ENCODE data around the gene KLHL40.

KLHL40 gene

GRCh38 chr3:42703695-42704025 is 18.3 kb downstream of the KLHL40 start:
- Histone ChIP-seq H3K9ac (ENCODE audit: low read length) (no peak overlapping the region), H3K9me3 (ENCODE audit: control insufficient read depth, low read length) (no peaks in the 10 kb centered on the region), H3K4me3 (ENCODE audit: low read length) (no peak overlapping the region), H3K27me3 (replicated peaks; ENCODE audit: control insufficient read depth, insufficient read depth, low read length) (peaks cover 40% of the 10 kb centered on the region), H3K36me3 (ENCODE audit: control insufficient read depth, insufficient read depth, low read length, severe bottlenecking) (no peaks in the 10 kb centered on the region), H3K4me1 (ENCODE audit: control insufficient read depth, insufficient read depth, low read length) (no peaks in the 10 kb centered on the region)
- DNase-seq (ENCODE audit: low read depth), result no peak

GRCh38 chr3:42704136-42704841 is 19.0 kb downstream of the KLHL40 start:
- no peaks in the 10 kb centered on the region for H3K9me3 ChIP-seq (ENCODE audit: control insufficient read depth, low read length)
- no peak overlapping the region for H3K4me3 ChIP-seq (ENCODE audit: low read length)
- no peak overlapping the region for H3K9ac ChIP-seq (ENCODE audit: low read length)
- no peaks in the 10 kb centered on the region for H3K36me3 ChIP-seq (ENCODE audit: control insufficient read depth, insufficient read depth, low read length, severe bottlenecking)
- peaks cover 40% of the 10 kb centered on the region for H3K27me3 ChIP-seq (replicated peaks; ENCODE audit: control insufficient read depth, insufficient read depth, low read length)
- DNase-seq (ENCODE audit: low read depth), result no peak
- H3K4me1 ChIP-seq (ENCODE audit: control insufficient read depth, insufficient read depth, low read length), result no peaks in the 10 kb centered on the region

GRCh38 chr3:42705058-42705767 is 19.9 kb downstream of the KLHL40 start:
- no peaks in the 10 kb centered on the region for H3K36me3 ChIP-seq (ENCODE audit: control insufficient read depth, insufficient read depth, low read length, severe bottlenecking)
- H3K9me3 ChIP-seq (ENCODE audit: control insufficient read depth, low read length), result no peaks in the 10 kb centered on the region
- peaks cover 37% of the 10 kb centered on the region for H3K27me3 ChIP-seq (replicated peaks; ENCODE audit: control insufficient read depth, insufficient read depth, low read length)
- no peak overlapping the region for H3K9ac ChIP-seq (ENCODE audit: low read length)
- H3K4me3 ChIP-seq (ENCODE audit: low read length), result no peak overlapping the region
- no peak for DNase-seq (ENCODE audit: low read depth)
- no peaks in the 10 kb centered on the region for H3K4me1 ChIP-seq (ENCODE audit: control insufficient read depth, insufficient read depth, low read length)

DNA sequence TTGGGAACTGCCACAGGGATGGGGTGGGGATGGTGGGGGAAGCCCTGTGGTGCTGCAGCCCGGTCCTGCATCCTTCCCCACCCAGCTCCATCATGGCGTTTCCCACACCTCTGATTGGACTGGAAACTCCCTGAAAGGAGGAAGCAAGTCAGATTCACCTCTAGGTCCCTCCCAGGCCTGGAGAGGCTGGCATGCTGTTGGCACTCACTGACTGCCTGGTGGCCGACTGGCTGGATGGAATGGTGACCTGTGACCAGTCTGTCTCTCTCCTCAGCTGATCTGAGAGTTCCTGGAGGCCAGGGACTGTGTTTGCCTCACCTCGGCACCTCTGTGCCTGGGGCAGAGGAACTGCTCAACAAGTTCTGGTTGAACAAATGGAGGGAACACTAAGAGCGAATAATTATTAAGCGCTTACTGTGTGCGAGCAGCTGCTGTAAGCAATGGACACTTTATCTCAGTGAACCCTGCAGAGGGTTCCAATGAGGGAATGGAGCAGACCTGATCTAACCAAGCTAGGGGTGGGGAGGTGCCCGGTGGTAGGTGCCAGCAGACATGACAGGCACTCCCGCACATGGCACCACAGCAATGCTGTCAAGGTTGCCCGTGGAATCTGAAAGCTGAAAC is 20.7 kb downstream of the KLHL40 start:
- Histone ChIP-seq H3K4me3 (ENCODE audit: low read length) (no peak overlapping the region), H3K4me1 (ENCODE audit: control insufficient read depth, insufficient read depth, low read length) (no peaks in the 10 kb centered on the region), H3K36me3 (ENCODE audit: control insufficient read depth, insufficient read depth, low read length, severe bottlenecking) (no peaks in the 10 kb centered on the region), H3K9me3 (ENCODE audit: control insufficient read depth, low read length) (no peaks in the 10 kb centered on the region), H3K27me3 (replicated peaks; ENCODE audit: control insufficient read depth, insufficient read depth, low read length) (peaks cover 37% of the 10 kb centered on the region), H3K9ac (ENCODE audit: low read length) (no peak overlapping the region)
- no peak for DNase-seq (ENCODE audit: low read depth)

GRCh38 chr3:42706721-42707619 is 21.6 kb downstream of the KLHL40 start:
- DNase-seq (ENCODE audit: low read depth), result no peak

GRCh38 chr3:42707620-42708355 is 22.5 kb downstream of the KLHL40 start:
- H3K36me3 ChIP-seq (ENCODE audit: control insufficient read depth, insufficient read depth, low read length, severe bottlenecking), result no peaks in the 10 kb centered on the region
- H3K4me3 ChIP-seq (ENCODE audit: low read length), result no peak overlapping the region
- peaks cover 46% of the 10 kb centered on the region for H3K27me3 ChIP-seq (replicated peaks; ENCODE audit: control insufficient read depth, insufficient read depth, low read length)
- H3K9me3 ChIP-seq (ENCODE audit: control insufficient read depth, low read length), result no peaks in the 10 kb centered on the region
- DNase-seq (ENCODE audit: low read depth), result no peak
- H3K4me1 ChIP-seq (ENCODE audit: control insufficient read depth, insufficient read depth, low read length), result no peaks in the 10 kb centered on the region
- H3K9ac ChIP-seq (ENCODE audit: low read length), result no peak overlapping the region

More at GRCh38 chr3:42706721-42707619, 21.6 kb downstream of the KLHL40 start:
- H3K27me3 ChIP-seq (replicated peaks; ENCODE audit: control insufficient read depth, insufficient read depth, low read length), result peaks cover 44% of the 10 kb centered on the region
- no peaks in the 10 kb centered on the region for H3K4me1 ChIP-seq (ENCODE audit: control insufficient read depth, insufficient read depth, low read length)
- H3K9me3 ChIP-seq (ENCODE audit: control insufficient read depth, low read length), result no peaks in the 10 kb centered on the region
- no peaks in the 10 kb centered on the region for H3K36me3 ChIP-seq (ENCODE audit: control insufficient read depth, insufficient read depth, low read length, severe bottlenecking)
- H3K4me3 ChIP-seq (ENCODE audit: low read length), result no peak overlapping the region
- no peak overlapping the region for H3K9ac ChIP-seq (ENCODE audit: low read length)

- no peak overlapping the region for H3K9ac ChIP-seq (ENCODE audit: low read length)
Measured at GRCh38 chr3:42708611-42709151, 23.3 kb downstream of the KLHL40 start.

GRCh38 chr3:42709621-42710020 is 24.3 kb downstream of the KLHL40 start:
- no peak overlapping the region for H3K4me3 ChIP-seq (ENCODE audit: low read length)
- no peak for DNase-seq (ENCODE audit: low read depth)
- no peaks in the 10 kb centered on the region for H3K4me1 ChIP-seq (ENCODE audit: control insufficient read depth, insufficient read depth, low read length)
- no peaks in the 10 kb centered on the region for H3K36me3 ChIP-seq (ENCODE audit: control insufficient read depth, insufficient read depth, low read length, severe bottlenecking)
- H3K9me3 ChIP-seq (ENCODE audit: control insufficient read depth, low read length), result no peaks in the 10 kb centered on the region
- peaks cover 46% of the 10 kb centered on the region for H3K27me3 ChIP-seq (replicated peaks; ENCODE audit: control insufficient read depth, insufficient read depth, low read length)
- no peak overlapping the region for H3K9ac ChIP-seq (ENCODE audit: low read length)

More at GRCh38 chr3:42708611-42709151, 23.3 kb downstream of the KLHL40 start:
- Histone ChIP-seq H3K36me3 (ENCODE audit: control insufficient read depth, insufficient read depth, low read length, severe bottlenecking) (no peaks in the 10 kb centered on the region), H3K4me3 (ENCODE audit: low read length) (no peak overlapping the region), H3K9me3 (ENCODE audit: control insufficient read depth, low read length) (no peaks in the 10 kb centered on the region), H3K27me3 (replicated peaks; ENCODE audit: control insufficient read depth, insufficient read depth, low read length) (peaks cover 42% of the 10 kb centered on the region), H3K4me1 (ENCODE audit: control insufficient read depth, insufficient read depth, low read length) (no peaks in the 10 kb centered on the region)
- DNase-seq (ENCODE audit: low read depth), result no peak

GRCh38 chr3:42710323-42711021 is 25.1 kb downstream of the KLHL40 start:
- H3K36me3 ChIP-seq (ENCODE audit: control insufficient read depth, insufficient read depth, low read length, severe bottlenecking), result no peaks in the 10 kb centered on the region
- H3K27me3 ChIP-seq (replicated peaks; ENCODE audit: control insufficient read depth, insufficient read depth, low read length), result peaks cover 46% of the 10 kb centered on the region
- no peaks in the 10 kb centered on the region for H3K9me3 ChIP-seq (ENCODE audit: control insufficient read depth, low read length)
- H3K9ac ChIP-seq (ENCODE audit: low read length), result no peak overlapping the region
- no peaks in the 10 kb centered on the region for H3K4me1 ChIP-seq (ENCODE audit: control insufficient read depth, insufficient read depth, low read length)
- DNase-seq (ENCODE audit: low read depth), result no peak
- no peak overlapping the region for H3K4me3 ChIP-seq (ENCODE audit: low read length)

Data from adipocyte (in vitro differentiated cells).